ENCODE data around the gene BCAS4.

The BCAS4 gene

GRCh38 chr20:50913690-50914375 lies 119.0 kb downstream of the BCAS4 start:
- no peak for DNase-seq

GRCh38 chr20:50915424-50915823 lies 120.6 kb downstream of the BCAS4 start:
- DNase-seq = no peak

- DNase-seq = no peak
Measured at GRCh38 chr20:50916257-50916656, 121.4 kb downstream of the BCAS4 start.

- DNase-seq = no peak
Measured at GRCh38 chr20:50916934-50917333, 122.1 kb downstream of the BCAS4 start.

GRCh38 chr20:50918403-50918802 lies 123.5 kb downstream of the BCAS4 start:
- DNase-seq = no peak

- no peak for DNase-seq
Measured at GRCh38 chr20:50919567-50919966, 124.7 kb downstream of the BCAS4 start.

- no peak for DNase-seq
Measured at GRCh38 chr20:50920997-50921396, 126.1 kb downstream of the BCAS4 start.

- no peak for DNase-seq
Measured at GRCh38 chr20:50921803-50922501, 127.1 kb downstream of the BCAS4 start.

GRCh38 chr20:50924261-50924920 lies 129.5 kb downstream of the BCAS4 start:
- no peak for DNase-seq

- no peak for DNase-seq
Measured at GRCh38 chr20:50926530-50926929, 131.7 kb downstream of the BCAS4 start.

Measured in activated gamma-delta T cell (primary cell).